Measurements from ENCODE around the gene NUDT7.

Gene NUDT7

DNA sequence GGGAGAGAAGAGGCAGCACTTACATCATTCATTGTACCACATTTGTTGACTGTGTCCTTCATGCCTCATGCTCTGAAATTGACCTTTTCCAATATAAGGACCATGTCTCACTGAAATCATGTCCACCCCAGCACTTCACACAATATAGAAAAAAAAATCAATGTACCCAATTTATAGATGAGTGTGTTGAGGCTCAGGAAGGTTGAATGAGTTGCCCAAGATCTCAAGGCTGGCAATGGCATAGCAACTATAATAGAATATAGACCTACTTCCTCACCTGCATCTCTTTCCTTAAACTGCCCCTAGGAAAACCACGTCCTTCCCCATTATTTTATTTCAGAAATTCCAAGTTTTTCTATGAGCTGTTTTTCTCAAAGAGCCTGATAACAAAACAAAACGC is 65.1 kb downstream of the NUDT7 start:
- no peak overlapping the region for H3K4me3 ChIP-seq (ENCODE audit: control insufficient read depth, low read depth, low read length)
- TF ChIP-seq, protein P1, sequence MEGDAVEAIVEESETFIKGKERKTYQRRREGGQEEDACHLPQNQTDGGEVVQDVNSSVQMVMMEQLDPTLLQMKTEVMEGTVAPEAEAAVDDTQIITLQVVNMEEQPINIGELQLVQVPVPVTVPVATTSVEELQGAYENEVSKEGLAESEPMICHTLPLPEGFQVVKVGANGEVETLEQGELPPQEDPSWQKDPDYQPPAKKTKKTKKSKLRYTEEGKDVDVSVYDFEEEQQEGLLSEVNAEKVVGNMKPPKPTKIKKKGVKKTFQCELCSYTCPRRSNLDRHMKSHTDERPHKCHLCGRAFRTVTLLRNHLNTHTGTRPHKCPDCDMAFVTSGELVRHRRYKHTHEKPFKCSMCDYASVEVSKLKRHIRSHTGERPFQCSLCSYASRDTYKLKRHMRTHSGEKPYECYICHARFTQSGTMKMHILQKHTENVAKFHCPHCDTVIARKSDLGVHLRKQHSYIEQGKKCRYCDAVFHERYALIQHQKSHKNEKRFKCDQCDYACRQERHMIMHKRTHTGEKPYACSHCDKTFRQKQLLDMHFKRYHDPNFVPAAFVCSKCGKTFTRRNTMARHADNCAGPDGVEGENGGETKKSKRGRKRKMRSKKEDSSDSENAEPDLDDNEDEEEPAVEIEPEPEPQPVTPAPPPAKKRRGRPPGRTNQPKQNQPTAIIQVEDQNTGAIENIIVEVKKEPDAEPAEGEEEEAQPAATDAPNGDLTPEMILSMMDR (IDR thresholded peaks at IDR 0.05; ENCODE audit: control insufficient read depth, insufficient read depth, low read depth, low read length, missing control alignments) = no peak
- DNase-seq (ENCODE audit: low read depth) = no peak

DNA sequence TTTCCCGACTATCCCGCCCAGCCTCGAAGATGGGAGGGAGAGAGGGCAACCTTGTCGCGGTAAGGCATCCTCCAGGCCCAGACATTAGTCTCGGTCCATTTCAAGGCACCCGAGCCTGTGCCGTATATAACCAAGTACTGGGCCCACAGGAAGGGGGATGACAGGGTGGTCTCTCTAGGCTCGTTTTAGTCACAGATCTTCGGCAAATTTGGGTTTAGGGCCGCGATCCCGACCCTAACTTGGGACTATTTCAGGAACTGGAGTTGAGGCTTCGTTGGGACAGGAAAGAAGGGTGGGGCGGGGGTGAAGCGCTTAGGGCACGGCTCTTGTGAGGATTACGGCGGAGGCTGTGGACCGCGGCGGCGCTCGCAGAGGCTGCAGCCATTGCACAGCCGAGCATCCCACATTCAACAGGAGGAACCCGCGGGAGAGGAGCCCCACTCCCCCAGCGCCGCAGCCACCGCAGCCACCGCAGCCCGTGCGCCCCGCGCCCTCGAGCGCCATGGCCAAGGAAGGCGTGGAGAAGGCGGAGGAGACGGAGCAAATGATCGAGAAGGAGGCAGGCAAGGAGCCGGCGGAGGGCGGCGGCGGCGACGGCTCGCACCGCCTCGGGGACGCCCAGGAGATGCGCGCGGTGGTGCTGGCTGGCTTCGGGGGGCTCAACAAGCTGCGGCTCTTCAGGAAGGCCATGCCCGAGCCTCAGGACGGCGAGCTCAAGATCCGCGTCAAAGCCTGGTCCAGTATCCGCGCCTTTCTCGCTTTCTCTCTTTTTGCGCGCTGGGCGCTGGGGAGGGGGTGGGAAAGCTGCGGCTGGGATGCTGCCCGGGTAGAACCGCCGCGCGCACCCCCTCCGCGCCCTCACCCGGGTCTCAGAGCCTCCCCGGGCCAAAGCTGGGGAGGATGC is 66.1 kb downstream of the NUDT7 start, which contains the start of gene VAT1L:
VAT1L (plus strand) TSS at position 384 of the 904 bp plus-strand sequence; CDS start at position 503, 119 bp downstream.
- TF ChIP-seq, protein P1 (IDR thresholded peaks at IDR 0.05; ENCODE audit: control insufficient read depth, insufficient read depth, low read depth, low read length, missing control alignments) = no peak
- peak within 1 kb of the TSS; percentile 65 for H3K4me3 ChIP-seq (ENCODE audit: control insufficient read depth, low read depth, low read length)
- no peak for DNase-seq (ENCODE audit: low read depth)

DNA sequence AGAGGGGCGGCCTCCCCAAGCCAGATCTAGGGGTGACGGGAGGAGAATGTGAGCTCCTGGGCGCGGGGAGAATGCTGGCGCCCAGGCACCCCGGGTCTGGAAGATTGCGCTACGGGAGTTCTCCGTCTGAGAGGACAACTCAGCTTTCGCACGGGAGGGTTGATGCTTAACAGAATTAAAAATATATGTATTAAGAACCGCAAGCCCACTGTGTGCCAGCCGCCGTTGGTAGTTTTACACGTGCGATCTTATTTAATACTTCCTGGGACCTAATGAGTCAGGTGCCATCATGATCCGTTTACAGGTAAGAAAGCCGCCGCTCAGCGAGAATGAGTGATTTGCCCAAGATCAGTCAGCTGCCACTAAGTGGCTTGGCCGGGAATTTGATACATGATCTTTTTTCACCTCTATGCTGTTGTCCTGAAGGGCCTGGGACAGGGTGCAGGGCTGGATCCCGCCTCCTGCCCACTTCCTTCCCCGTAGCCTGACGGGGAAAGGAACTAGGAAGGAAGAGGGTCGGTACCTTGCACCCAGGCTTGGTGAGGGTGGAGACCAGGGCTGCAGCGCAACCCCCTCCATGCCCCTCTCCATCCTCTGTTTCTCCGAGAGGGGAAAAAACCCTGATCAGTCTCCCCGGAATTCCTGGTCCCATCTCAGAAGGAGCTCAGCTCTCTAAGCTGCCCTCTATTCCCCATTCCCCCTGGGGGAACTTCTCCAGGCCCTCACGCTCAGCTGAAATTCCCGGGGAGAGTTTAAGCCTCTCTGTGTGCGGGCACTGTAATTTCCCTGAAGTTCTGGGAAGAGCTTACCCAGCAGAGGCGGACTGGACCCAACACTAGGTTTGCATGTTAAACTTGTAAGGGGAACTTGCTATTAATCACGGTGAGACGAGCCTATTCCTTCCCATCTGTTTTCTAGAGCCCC is 67.0 kb downstream of the NUDT7 start:
- H3K4me3 ChIP-seq (ENCODE audit: control insufficient read depth, low read depth, low read length) = peak overlapping the region; percentile 65
- TF ChIP-seq, protein P1 (IDR thresholded peaks at IDR 0.05; ENCODE audit: control insufficient read depth, insufficient read depth, low read depth, low read length, missing control alignments) = no peak
- no peak for DNase-seq (ENCODE audit: low read depth)

DNA sequence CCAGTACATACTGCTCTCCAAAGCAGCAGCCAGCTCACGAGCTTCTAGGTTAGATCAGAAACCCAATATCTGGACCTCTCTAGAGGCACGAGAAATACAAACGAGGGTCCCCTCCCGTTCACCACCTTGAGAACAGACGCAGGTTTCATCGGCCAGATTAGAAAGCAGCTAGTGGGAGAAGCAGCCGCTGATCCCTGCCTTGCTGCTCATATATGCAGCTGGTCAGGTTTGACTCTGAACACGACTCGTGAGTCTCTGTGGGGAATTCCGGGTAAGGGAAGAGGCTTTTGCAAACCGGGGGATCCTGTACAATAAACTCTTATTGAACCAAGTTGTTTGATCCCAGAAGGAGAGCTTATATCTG is 67.7 kb downstream of the NUDT7 start:
- TF ChIP-seq, protein P1 (IDR thresholded peaks at IDR 0.05; ENCODE audit: control insufficient read depth, insufficient read depth, low read depth, low read length, missing control alignments) = no peak
- peak overlapping the region; percentile 65; the same call in 1 of the 2 replicates for H3K4me3 ChIP-seq (ENCODE audit: control insufficient read depth, low read depth, low read length)
- no peak for DNase-seq (ENCODE audit: low read depth)

DNA sequence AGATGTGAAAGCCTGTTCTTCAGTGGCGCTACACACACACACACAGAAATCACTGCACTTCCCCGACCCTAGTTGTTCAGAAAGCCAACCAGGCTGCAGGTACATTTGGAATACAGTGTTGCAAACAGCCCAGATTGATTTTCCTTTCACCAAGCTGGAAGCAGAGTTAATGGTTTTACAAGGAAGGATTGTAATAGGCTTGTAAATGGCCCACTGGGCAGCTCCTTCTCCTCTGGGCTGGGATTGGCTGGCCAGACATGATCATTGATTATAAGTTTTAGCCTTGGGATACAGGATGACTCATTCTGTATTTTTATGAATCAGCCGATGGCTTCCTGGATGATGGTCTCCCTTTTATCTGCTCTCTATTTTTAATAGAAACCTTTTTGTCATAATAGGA is 68.6 kb downstream of the NUDT7 start:
- TF ChIP-seq, protein P1 (IDR thresholded peaks at IDR 0.05; ENCODE audit: control insufficient read depth, insufficient read depth, low read depth, low read length, missing control alignments) = no peak
- no peak for DNase-seq (ENCODE audit: low read depth)
- no peak overlapping the region for H3K4me3 ChIP-seq (ENCODE audit: control insufficient read depth, low read depth, low read length)
